ENCODE data around the gene FOXJ3.

The FOXJ3 gene

GRCh38 chr1:42333662-42334239, 1.3 kb downstream of the FOXJ3 start:
- no peak for DNase-seq

- no peak for DNase-seq
These were observed 2.2 kb downstream of the FOXJ3 start for GRCh38 chr1:42332877-42333276.

- DNase-seq = no peak
These were observed 4.8 kb downstream of the FOXJ3 start for GRCh38 chr1:42330215-42330614.

DNA sequence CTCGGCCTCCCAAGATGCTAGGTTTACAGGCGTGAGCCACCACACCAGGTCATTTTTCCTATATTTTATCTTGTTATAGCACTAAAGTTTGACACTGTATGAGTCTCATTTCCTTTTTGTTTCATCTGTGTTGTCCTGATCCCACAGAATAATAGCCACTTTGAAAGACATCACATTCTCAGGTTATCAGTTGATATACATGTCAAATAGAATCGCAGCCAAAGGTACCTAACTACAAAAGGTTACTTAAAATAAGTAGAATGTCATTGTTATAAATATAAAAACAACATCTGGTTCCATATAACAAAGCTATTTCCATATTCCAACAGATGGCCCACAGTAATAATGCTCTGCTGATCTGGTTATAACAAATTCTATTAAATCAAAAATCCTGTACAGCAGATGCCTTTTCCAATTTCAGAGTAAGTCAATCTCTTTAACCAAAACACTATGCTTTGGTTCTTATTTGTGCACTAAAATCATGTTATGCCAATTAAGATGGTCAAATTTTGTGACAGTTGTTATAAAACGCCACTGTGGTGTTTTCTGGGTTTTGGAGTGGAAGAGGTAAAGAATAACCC, 6.0 kb downstream of the FOXJ3 start:
- DNase-seq = no peak

- no peak for DNase-seq
These were observed 6.9 kb downstream of the FOXJ3 start for GRCh38 chr1:42328047-42328625.

GRCh38 chr1:42325014-42325402, 10.0 kb downstream of the FOXJ3 start:
- DNase-seq = no peak

DNA sequence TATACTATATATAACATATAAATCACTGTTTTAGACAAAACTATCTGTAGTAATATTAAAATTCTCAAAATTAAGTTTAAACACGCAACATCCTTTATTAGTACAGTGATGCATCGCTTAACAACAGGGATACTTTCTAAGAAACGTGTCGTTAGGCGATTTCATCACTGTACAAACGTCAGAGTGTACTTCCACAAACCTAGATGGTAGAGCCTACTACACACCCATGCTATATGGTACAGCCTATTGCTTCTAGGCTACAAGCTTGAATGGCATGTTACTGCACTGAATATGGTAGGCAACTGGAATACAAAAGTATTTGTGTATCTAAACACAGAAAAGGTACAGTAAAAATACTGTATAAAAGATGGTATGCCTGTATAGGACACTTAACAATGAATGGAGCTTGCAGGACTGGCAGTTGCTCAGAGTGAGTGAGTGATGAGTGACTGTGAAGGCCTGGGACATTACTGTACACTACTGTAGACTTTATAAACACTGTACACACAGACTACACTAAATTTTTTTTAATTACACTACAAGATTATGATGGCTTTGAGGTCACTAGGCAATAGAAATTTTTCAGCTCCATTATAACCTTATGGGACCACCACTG, 10.5 kb downstream of the FOXJ3 start:
- DNase-seq = no peak

DNA sequence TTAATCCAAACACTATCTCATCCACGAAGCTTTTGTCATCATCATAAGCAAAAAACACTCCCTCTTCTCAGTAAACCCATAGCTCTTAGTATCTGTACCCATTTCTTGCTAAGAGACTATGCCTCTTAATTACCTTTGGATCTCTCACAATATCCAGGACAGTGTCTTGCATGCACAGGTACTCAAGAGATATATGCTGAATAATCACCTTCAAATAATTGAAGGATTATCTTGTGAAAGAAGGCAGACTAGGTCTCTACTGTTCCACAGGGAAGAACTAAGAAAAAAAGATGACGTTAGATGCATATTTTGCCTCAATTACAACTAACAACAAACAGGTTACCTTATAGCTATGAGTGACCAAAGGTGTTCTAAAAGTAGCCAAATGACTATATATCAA, 11.5 kb downstream of the FOXJ3 start:
- no peak for DNase-seq

GRCh38 chr1:42322577-42322976, 12.5 kb downstream of the FOXJ3 start:
- DNase-seq = peak; percentile 13

DNA sequence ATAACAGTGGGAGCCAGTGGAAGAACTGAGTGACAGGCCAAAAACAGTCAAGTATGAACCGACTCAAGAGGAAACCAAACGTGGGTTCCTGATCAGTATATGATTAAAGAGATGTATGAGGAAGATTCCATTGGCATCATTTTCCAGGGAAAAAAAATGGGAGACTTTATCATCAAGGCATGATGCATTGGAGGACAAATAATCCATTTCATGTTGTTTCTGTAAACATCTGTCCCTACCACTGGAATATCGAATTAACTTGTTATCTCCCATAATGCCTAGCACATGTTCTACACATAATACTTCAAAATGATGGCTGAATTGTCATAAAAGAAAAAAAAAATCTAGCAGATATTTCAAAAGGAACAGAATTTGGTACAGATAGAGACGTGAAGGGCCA, 13.3 kb downstream of the FOXJ3 start:
- DNase-seq = no peak

GRCh38 chr1:42320708-42321107, 14.3 kb downstream of the FOXJ3 start:
- DNase-seq = no peak

DNA sequence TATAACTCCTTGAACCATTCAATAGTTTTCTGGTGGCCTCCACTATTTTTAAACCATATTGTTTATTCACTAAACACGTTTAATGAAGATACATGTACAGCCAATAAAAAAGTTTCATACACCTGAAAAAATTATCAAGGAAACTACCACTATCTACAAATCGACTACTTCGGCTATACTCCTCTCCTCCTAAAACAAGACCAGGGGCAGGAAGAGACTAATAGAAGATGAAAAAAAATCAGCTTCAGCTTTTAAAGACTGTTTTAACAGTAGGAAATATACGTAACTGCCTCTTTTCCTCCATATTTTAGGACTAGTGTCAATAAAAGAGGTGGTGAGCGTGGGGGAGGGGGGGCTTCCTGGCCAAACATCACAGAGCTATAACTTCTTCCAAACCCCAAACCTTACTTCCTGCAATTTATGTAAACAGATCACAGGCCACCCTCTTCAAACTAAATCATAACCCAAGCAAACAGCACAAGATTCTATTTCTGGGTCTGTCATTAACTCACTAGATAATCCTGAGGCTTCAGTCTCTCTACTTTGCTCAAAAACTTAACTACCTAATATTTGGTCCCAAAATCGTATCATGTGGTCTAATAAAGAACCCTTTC, 15.1 kb downstream of the FOXJ3 start:
- DNase-seq = no peak

- DNase-seq = no peak
These were observed 15.7 kb downstream of the FOXJ3 start for GRCh38 chr1:42319128-42319851.

DNA sequence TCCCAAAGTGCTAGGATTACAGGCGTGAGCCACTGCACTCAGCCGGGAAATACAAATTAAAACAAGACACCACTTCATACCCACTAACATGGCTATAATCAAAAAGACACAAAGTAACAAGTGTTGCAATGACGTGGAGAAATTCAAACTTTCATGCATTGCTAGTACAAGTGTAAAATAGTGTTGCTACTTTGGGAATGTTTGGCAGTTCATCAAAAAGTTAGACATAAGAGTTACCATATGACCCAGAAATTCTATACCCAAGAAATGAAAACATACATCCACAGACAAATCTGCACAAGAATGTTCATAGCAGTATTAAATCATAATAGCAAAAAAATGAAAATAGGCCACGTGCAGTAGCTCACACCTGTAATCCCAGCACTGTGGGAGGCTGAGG, 16.4 kb downstream of the FOXJ3 start:
- DNase-seq = no peak

DNA sequence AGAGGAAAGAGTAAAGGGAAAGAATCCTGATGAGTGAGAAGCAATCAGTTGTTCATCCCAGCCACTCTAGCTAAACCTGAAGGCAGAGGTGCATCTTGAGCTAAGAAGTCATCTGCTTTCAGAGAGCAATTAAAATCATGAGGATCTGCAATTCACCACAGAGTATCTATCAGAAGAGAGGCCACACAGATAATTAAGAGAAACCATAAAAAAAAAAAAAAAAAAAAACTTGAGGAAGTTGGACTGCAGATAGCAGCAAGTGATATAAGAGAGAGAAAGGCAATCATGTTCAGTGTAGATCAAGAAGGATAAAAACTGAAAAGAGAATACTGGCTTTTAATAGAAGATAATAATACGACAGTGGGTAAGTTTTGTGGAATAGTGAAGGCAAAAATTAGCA, 17.7 kb downstream of the FOXJ3 start:
- DNase-seq = no peak

DNA sequence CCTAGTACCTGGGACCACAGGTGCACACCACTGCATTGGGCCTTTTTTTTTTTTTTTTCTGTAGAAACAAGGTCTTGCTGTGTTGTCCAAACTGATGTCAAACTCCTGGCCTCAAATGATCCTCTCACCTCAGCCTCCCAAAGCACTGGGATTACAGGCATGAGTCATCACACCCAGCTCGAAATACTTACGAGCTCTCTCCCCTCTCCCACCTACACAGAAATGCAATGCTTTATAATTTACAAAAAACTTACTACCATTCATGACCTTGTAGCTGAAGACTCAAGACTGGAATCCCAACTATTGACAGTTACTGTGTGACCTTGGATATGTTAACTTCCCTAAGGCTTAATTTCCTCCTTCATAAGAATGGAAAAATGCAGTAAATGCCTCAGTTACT, 18.7 kb downstream of the FOXJ3 start:
- no peak for DNase-seq

DNA sequence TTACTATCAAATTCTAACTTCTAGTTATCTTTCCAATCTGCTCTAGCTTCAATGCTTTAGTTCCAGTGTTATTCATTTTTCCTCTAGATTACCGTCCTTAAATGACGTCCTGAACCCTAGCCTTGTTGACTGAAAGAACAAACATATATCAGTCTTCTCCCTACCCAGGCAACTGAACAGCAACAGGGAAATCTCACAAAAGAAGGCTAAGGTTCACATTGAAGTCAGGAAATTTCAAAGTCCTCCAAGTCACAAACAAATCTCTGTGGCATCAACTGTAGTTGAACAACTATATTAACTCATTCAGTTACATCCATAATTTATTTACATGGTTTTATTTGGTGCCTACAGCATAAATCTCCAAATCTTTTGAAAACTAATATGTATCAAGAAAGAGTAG, 19.5 kb downstream of the FOXJ3 start:
- no peak for DNase-seq

- no peak for DNase-seq
These were observed 21.1 kb downstream of the FOXJ3 start for GRCh38 chr1:42313970-42314369.

GRCh38 chr1:42312576-42313212, 22.3 kb downstream of the FOXJ3 start:
- DNase-seq = no peak

DNA sequence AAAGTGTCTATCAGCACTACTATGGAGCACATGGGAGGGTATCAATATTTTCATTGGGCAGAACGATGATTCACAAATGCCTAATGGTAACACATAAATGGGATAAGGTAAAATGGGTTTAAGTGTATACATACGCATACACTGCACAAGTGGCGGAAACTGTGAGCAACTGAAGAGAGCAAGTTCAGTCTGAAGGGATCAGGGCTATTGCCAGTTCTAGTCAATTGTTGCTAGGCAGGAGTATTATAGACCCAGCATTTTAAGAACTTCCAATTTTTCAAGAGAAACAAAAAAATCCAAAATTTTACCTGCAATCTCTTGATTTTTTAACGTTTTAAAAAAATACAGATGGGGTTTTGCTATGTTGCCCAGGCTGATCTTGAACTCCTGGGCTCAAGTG, 23.1 kb downstream of the FOXJ3 start:
- DNase-seq = no peak

DNA sequence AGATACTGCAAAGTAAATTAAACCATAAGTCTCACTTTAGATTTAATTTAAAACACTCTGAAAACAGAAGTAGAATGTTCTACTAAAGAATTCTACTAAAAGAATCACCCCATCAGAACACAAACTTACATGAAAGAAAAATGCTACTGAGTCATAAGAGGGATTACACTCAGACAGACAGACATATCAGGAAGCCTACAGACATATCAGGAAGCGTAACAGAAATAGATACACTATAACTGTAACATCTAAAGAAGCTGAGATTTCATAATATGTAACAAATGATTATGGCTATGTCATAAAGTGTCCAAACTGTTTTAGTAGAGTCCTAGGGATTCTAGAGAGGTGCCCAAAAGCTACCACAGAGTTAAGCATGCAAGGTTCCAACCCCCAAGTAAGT, 23.9 kb downstream of the FOXJ3 start:
- DNase-seq = no peak

DNA sequence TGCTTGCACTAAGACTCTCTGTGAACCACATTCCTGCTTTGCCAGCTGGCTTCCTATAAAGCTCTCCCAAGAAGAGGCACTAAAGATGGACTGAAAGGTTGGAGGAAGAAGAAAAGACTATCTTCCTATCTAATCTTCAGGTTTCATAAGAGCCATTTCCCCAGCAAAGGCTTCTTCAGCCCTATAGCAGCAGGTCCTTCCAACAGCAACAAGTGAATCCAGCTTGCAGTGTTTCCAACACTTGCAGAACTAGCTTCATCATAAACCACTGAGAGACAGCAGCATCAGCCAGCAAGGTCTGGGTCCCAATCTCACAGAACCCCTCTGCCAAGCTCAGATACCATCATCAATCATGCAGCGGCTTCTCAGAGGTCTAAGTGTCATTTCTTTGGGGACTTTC, 28.1 kb downstream of the FOXJ3 start:
- no peak for DNase-seq

GRCh38 chr1:42305639-42306038, 29.4 kb downstream of the FOXJ3 start:
- no peak for DNase-seq

Data from NCI-H446 treated with DMSO at 0.1 percent for 48 hours (cell line).